Measurements from ENCODE around the gene EVI2A.
"Not testable (repeated sequence)": the region's sequence is repeated elsewhere in the genome, so short reads cannot be mapped to it uniquely, and the experiment has no call there.

The EVI2A gene

GRCh38 chr17:31312223-31312622 is 9.2 kb downstream of the EVI2A start:
- H3K4me3 ChIP-seq (ENCODE audit: low read depth, low read length); H3K27ac ChIP-seq (ENCODE audit: low read depth, low read length); H3K9me3 ChIP-seq (ENCODE audit: control insufficient read depth, insufficient read depth, low read length); H3K4me1 ChIP-seq (ENCODE audit: control insufficient read depth, insufficient read depth, low read length); H3K36me3 ChIP-seq (ENCODE audit: control insufficient read depth, insufficient read depth, low read length); H3K9ac ChIP-seq (ENCODE audit: low read depth, low read length); H3K27me3 ChIP-seq (ENCODE audit: control insufficient read depth, insufficient read depth, low read length): not testable (repeated sequence)

GRCh38 chr17:31311526-31311925 is 9.9 kb downstream of the EVI2A start:
- Histone ChIP-seq H3K36me3 (ENCODE audit: control insufficient read depth, insufficient read depth, low read length) (no peaks in the 10 kb centered on the region), H3K9me3 (ENCODE audit: control insufficient read depth, insufficient read depth, low read length) (no peaks in the 10 kb centered on the region), H3K27ac (ENCODE audit: low read depth, low read length) (no peak overlapping the region), H3K4me3 (ENCODE audit: low read depth, low read length) (no peak overlapping the region), H3K27me3 (ENCODE audit: control insufficient read depth, insufficient read depth, low read length) (no peaks in the 10 kb centered on the region), H3K9ac (ENCODE audit: low read depth, low read length) (no peak overlapping the region), H3K4me1 (ENCODE audit: control insufficient read depth, insufficient read depth, low read length) (no peaks in the 10 kb centered on the region)

GRCh38 chr17:31310886-31311285 is 10.5 kb downstream of the EVI2A start:
- Histone ChIP-seq H3K4me3 (ENCODE audit: low read depth, low read length) (no peak overlapping the region), H3K27me3 (ENCODE audit: control insufficient read depth, insufficient read depth, low read length) (no peaks in the 10 kb centered on the region), H3K27ac (ENCODE audit: low read depth, low read length) (no peak overlapping the region), H3K4me1 (ENCODE audit: control insufficient read depth, insufficient read depth, low read length) (no peaks in the 10 kb centered on the region), H3K36me3 (ENCODE audit: control insufficient read depth, insufficient read depth, low read length) (no peaks in the 10 kb centered on the region), H3K9ac (ENCODE audit: low read depth, low read length) (no peak overlapping the region), H3K9me3 (ENCODE audit: control insufficient read depth, insufficient read depth, low read length) (no peaks in the 10 kb centered on the region)

GRCh38 chr17:31310260-31310659 is 11.2 kb downstream of the EVI2A start:
- no peak overlapping the region for H3K4me3 ChIP-seq (ENCODE audit: low read depth, low read length)
- no peak overlapping the region for H3K27ac ChIP-seq (ENCODE audit: low read depth, low read length)
- H3K9me3 ChIP-seq (ENCODE audit: control insufficient read depth, insufficient read depth, low read length): no peaks in the 10 kb centered on the region
- no peaks in the 10 kb centered on the region for H3K4me1 ChIP-seq (ENCODE audit: control insufficient read depth, insufficient read depth, low read length)
- no peak overlapping the region for H3K9ac ChIP-seq (ENCODE audit: low read depth, low read length)
- H3K36me3 ChIP-seq (ENCODE audit: control insufficient read depth, insufficient read depth, low read length): no peaks in the 10 kb centered on the region
- no peaks in the 10 kb centered on the region for H3K27me3 ChIP-seq (ENCODE audit: control insufficient read depth, insufficient read depth, low read length)

GRCh38 chr17:31309556-31309955 is 11.9 kb downstream of the EVI2A start:
- no peaks in the 10 kb centered on the region for H3K9me3 ChIP-seq (ENCODE audit: control insufficient read depth, insufficient read depth, low read length)
- H3K9ac ChIP-seq (ENCODE audit: low read depth, low read length): no peak overlapping the region
- no peak overlapping the region for H3K4me3 ChIP-seq (ENCODE audit: low read depth, low read length)
- H3K27ac ChIP-seq (ENCODE audit: low read depth, low read length): no peak overlapping the region
- no peaks in the 10 kb centered on the region for H3K27me3 ChIP-seq (ENCODE audit: control insufficient read depth, insufficient read depth, low read length)
- no peaks in the 10 kb centered on the region for H3K36me3 ChIP-seq (ENCODE audit: control insufficient read depth, insufficient read depth, low read length)
- no peaks in the 10 kb centered on the region for H3K4me1 ChIP-seq (ENCODE audit: control insufficient read depth, insufficient read depth, low read length)

GRCh38 chr17:31308372-31309334 is 12.8 kb downstream of the EVI2A start:
- Histone ChIP-seq H3K27me3 (ENCODE audit: control insufficient read depth, insufficient read depth, low read length) (no peaks in the 10 kb centered on the region), H3K9ac (ENCODE audit: low read depth, low read length) (no peak overlapping the region), H3K27ac (ENCODE audit: low read depth, low read length) (no peak overlapping the region), H3K4me1 (ENCODE audit: control insufficient read depth, insufficient read depth, low read length) (no peaks in the 10 kb centered on the region), H3K9me3 (ENCODE audit: control insufficient read depth, insufficient read depth, low read length) (no peaks in the 10 kb centered on the region), H3K36me3 (ENCODE audit: control insufficient read depth, insufficient read depth, low read length) (no peaks in the 10 kb centered on the region), H3K4me3 (ENCODE audit: low read depth, low read length) (no peak overlapping the region)

- no peaks in the 10 kb centered on the region for H3K36me3 ChIP-seq (ENCODE audit: control insufficient read depth, insufficient read depth, low read length)
- no peaks in the 10 kb centered on the region for H3K4me1 ChIP-seq (ENCODE audit: control insufficient read depth, insufficient read depth, low read length)
- no peaks in the 10 kb centered on the region for H3K27me3 ChIP-seq (ENCODE audit: control insufficient read depth, insufficient read depth, low read length)
- no peak overlapping the region for H3K9ac ChIP-seq (ENCODE audit: low read depth, low read length)
- H3K4me3 ChIP-seq (ENCODE audit: low read depth, low read length): no peak overlapping the region
- no peaks in the 10 kb centered on the region for H3K9me3 ChIP-seq (ENCODE audit: control insufficient read depth, insufficient read depth, low read length)
- H3K27ac ChIP-seq (ENCODE audit: low read depth, low read length): no peak overlapping the region
Observed at GRCh38 chr17:31307640-31308039, 13.8 kb downstream of the EVI2A start.

GRCh38 chr17:31299624-31300023 is 21.8 kb downstream of the EVI2A start:
- H3K9me3 ChIP-seq (ENCODE audit: control insufficient read depth, insufficient read depth, low read length): no peaks in the 10 kb centered on the region
- H3K36me3 ChIP-seq (ENCODE audit: control insufficient read depth, insufficient read depth, low read length): no peaks in the 10 kb centered on the region
- H3K9ac ChIP-seq (ENCODE audit: low read depth, low read length): no peak overlapping the region
- H3K4me1 ChIP-seq (ENCODE audit: control insufficient read depth, insufficient read depth, low read length): peaks cover 8% of the 10 kb centered on the region; the same call in 1 of the 2 replicates
- H3K4me3 ChIP-seq (ENCODE audit: low read depth, low read length): no peak overlapping the region
- no peak overlapping the region for H3K27ac ChIP-seq (ENCODE audit: low read depth, low read length)
- no peaks in the 10 kb centered on the region for H3K27me3 ChIP-seq (ENCODE audit: control insufficient read depth, insufficient read depth, low read length)

GRCh38 chr17:31297090-31297489 is 24.3 kb downstream of the EVI2A start, which contains the start of gene OMG:
OMG (minus strand) TSS chr17:31297239; CDS start chr17:31296331, 908 bp downstream.
- Histone ChIP-seq H3K4me3 (ENCODE audit: low read depth, low read length) (no peak within 1 kb of the TSS), H3K27me3 (ENCODE audit: control insufficient read depth, insufficient read depth, low read length) (no peaks in the 10 kb centered on the region), H3K4me1 (ENCODE audit: control insufficient read depth, insufficient read depth, low read length) (peaks cover 8% of the 10 kb centered on the region; the same call in 1 of the 2 replicates), H3K9ac (ENCODE audit: low read depth, low read length) (no peak within 1 kb of the TSS), H3K27ac (ENCODE audit: low read depth, low read length) (no peak within 1 kb of the TSS), H3K9me3 (ENCODE audit: control insufficient read depth, insufficient read depth, low read length) (no peaks in the 10 kb centered on the region), H3K36me3 (ENCODE audit: control insufficient read depth, insufficient read depth, low read length) (no peaks in the 10 kb centered on the region)

GRCh38 chr17:31296142-31296541 is 25.3 kb downstream of the EVI2A start:
- no peak overlapping the region for H3K4me3 ChIP-seq (ENCODE audit: low read depth, low read length)
- no peak overlapping the region for H3K27ac ChIP-seq (ENCODE audit: low read depth, low read length)
- H3K4me1 ChIP-seq (ENCODE audit: control insufficient read depth, insufficient read depth, low read length): peaks cover 8% of the 10 kb centered on the region; the same call in 1 of the 2 replicates
- no peaks in the 10 kb centered on the region for H3K9me3 ChIP-seq (ENCODE audit: control insufficient read depth, insufficient read depth, low read length)
- H3K36me3 ChIP-seq (ENCODE audit: control insufficient read depth, insufficient read depth, low read length): no peaks in the 10 kb centered on the region
- H3K9ac ChIP-seq (ENCODE audit: low read depth, low read length): no peak overlapping the region
- H3K27me3 ChIP-seq (ENCODE audit: control insufficient read depth, insufficient read depth, low read length): no peaks in the 10 kb centered on the region

- peaks cover 8% of the 10 kb centered on the region; the same call in 1 of the 2 replicates for H3K4me1 ChIP-seq (ENCODE audit: control insufficient read depth, insufficient read depth, low read length)
- no peak overlapping the region for H3K9ac ChIP-seq (ENCODE audit: low read depth, low read length)
- H3K4me3 ChIP-seq (ENCODE audit: low read depth, low read length): no peak overlapping the region
- no peaks in the 10 kb centered on the region for H3K27me3 ChIP-seq (ENCODE audit: control insufficient read depth, insufficient read depth, low read length)
- H3K9me3 ChIP-seq (ENCODE audit: control insufficient read depth, insufficient read depth, low read length): no peaks in the 10 kb centered on the region
- no peak overlapping the region for H3K27ac ChIP-seq (ENCODE audit: low read depth, low read length)
- H3K36me3 ChIP-seq (ENCODE audit: control insufficient read depth, insufficient read depth, low read length): no peaks in the 10 kb centered on the region
Observed at GRCh38 chr17:31295489-31295871, 25.9 kb downstream of the EVI2A start.
